ENCODE measurements around the gene TMEM185B. TPM values are rescaled to one million over a fixed set of nuclear protein-coding genes. Genes with fewer than 3 reads are reported as not detected.
"Not testable (repeated sequence)": the region's sequence is repeated elsewhere in the genome, so short reads cannot be mapped to it uniquely, and the experiment has no call there.

The TMEM185B gene
- total and polyA plus RNA-seq, 5 experiments from 2014 or later, result 12.7 to 20.5 (median 16.7) TPM

DNA sequence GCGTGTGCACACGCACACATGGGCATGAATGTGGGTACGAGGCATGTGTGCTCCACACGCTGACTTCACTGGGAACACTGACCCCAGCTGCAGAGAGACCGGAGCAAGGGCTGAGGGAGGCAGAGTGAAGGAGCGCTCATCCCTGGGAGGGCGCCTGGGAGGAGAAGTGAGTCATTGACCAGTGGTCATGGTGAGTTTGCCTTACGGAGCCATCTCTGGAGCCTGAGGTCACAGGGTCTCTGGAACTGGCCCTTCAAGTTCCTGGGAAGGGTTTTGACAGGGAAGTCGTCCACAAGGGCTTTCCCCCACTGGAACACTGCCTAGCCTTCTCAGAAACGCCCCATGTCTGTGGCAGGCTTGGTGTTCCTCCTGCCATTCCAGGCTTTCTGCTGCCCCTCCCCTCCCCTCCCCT lies 14.3 kb upstream of the TMEM185B start:
- H3K27me3 Mint-ChIP-seq, result no peaks in the 10 kb centered on the region
- DNase-seq, result peak in 1 of 10 donors; percentile 44
- H3K36me3 Mint-ChIP-seq, result no peaks in the 10 kb centered on the region
- no peaks in the 10 kb centered on the region for H3K9me3 Mint-ChIP-seq
- H3K4me3 Mint-ChIP-seq, result no peak overlapping the region
- peaks cover 4 to 15% (median 12%) of the 10 kb centered on the region in 4 donors for H3K4me1 Mint-ChIP-seq
- no peak for ATAC-seq
- POLR2A ChIA-PET, result no interaction called here
- peak overlapping the region in 1 of 10 donors; percentile 65 for H3K27ac Mint-ChIP-seq

GRCh38 chr2:120236791-120237190 lies 13.6 kb upstream of the TMEM185B start:
- Mint-ChIP-seq H3K4me3 (no peak overlapping the region), H3K4me1 (peaks cover 4 to 22% (median 18%) of the 10 kb centered on the region in 4 donors), H3K27ac (peak overlapping the region in 1 of 10 donors; percentile 24), H3K27me3 (no peaks in the 10 kb centered on the region), H3K36me3 (no peaks in the 10 kb centered on the region), H3K9me3 (no peaks in the 10 kb centered on the region)
- peak in 1 of 10 donors; percentile 52 for DNase-seq
- ATAC-seq, result no peak
- POLR2A ChIA-PET, result no interaction called here

- no peak overlapping the region for H3K27ac Mint-ChIP-seq
- no peaks in the 10 kb centered on the region for H3K36me3 Mint-ChIP-seq
- no peaks in the 10 kb centered on the region for H3K9me3 Mint-ChIP-seq
- no peaks in the 10 kb centered on the region for H3K27me3 Mint-ChIP-seq
- peak overlapping the region in 1 of 10 donors; percentile 14 for H3K4me3 Mint-ChIP-seq
- POLR2A ChIA-PET, result no interaction called here
- ATAC-seq (no peak), DNase-seq (peak in 1 of 10 donors; percentile 59)
- H3K4me1 Mint-ChIP-seq, result peaks cover 4 to 27% (median 20%) of the 10 kb centered on the region in 4 donors
Measured at GRCh38 chr2:120236316-120236715, 13.1 kb upstream of the TMEM185B start.

GRCh38 chr2:120235681-120236080 lies 12.5 kb upstream of the TMEM185B start:
- ATAC-seq, result no peak
- peak overlapping the region in 2 of 10 donors; percentile 20 to 41 for H3K27ac Mint-ChIP-seq
- H3K4me3 Mint-ChIP-seq, result no peak overlapping the region

DNA sequence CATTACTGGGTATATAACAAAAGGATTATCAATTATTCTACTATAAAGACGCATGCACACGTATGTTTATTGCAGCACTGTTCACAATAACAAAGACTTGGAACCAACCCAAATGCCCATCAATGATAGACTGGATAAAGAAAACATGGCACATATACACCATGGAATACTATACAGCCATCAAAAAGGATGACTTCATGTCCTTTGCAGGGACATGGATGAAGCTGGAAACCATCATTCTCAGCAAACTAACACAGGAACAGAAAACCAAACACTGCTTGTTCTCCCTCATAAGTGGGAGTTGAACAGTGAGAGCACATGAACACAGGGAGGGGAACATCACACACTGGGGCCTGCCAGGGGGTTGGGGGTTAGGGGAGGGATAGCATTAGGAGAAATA lies 12.0 kb upstream of the TMEM185B start:
- ATAC-seq, H3K27me3 Mint-ChIP-seq, H3K4me3 Mint-ChIP-seq, H3K9me3 Mint-ChIP-seq, H3K36me3 Mint-ChIP-seq, POLR2A ChIA-PET, DNase-seq: not testable (repeated sequence)
- Mint-ChIP-seq H3K27ac (peak overlapping the region in 2 of 10 donors; percentile 48 to 74), H3K4me1 (peaks cover 8 to 37% (median 31%) of the 10 kb centered on the region in 4 donors)

More at GRCh38 chr2:120235681-120236080, 12.5 kb upstream of the TMEM185B start:
- Mint-ChIP-seq H3K27me3 (no peaks in the 10 kb centered on the region), H3K4me1 (peaks cover 8 to 33% (median 26%) of the 10 kb centered on the region in 4 donors), H3K9me3 (no peaks in the 10 kb centered on the region), H3K36me3 (no peaks in the 10 kb centered on the region)
- POLR2A ChIA-PET, result no interaction called here
- peak in 1 of 10 donors; percentile 40 for DNase-seq

- Mint-ChIP-seq H3K4me3 (peak overlapping the region; percentile 89 to 97 (median 94)), H3K4me1 (peaks cover 13 to 55% (median 49%) of the 10 kb centered on the region in 4 donors), H3K27me3 (no peaks in the 10 kb centered on the region), H3K36me3 (no peaks in the 10 kb centered on the region), H3K27ac (peak overlapping the region; percentile 94 to 98 (median 97)), H3K9me3 (no peaks in the 10 kb centered on the region)
- DNase-seq (no peak), ATAC-seq (no peak)
- POLR2A ChIA-PET, result interaction anchor here (1.4 to 2.8 kb wide), 4 partner anchors 11 to 555 kb away, joined by 5 to 24 read pairs (median 21); partner anchors contain the start of genes RALB, TMEM177 and TMEM185B
Measured at GRCh38 chr2:120233292-120233691, 10.1 kb upstream of the TMEM185B start.

DNA sequence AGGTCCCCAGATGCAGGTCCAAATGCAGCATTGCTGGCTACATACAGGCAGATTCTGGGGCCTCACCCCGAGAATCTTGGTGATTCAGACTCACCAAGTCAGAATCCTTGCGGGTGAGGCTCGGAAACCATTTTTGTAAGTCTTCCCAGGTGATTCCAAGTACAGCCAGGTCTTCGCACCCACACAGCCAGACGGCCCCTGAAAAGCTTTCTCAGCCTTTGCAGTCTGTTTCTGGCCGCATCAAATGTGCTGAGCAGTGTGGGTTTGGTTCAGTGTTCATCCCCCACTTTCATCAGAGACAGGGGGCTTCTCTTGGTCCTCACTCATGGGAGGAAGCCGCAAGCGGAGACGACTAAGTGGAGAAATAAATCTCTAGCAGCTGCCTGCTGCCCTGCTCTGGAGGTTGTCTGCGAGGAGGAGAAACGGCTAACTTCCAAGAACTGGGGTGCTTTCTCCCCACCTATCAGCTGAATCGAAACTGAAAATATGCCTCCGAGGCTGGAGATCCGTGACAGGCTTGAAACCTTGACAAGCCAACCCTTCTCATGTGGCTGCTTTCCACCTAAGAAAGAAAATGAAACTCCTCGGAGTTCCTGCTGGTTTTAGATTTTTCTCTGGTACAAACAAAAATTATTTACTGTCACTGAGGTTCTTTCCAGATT lies 8.9 kb upstream of the TMEM185B start:
- H3K4me3 Mint-ChIP-seq, result peak overlapping the region; percentile 89 to 97 (median 94)
- ATAC-seq (peak; percentile 90 to 91), DNase-seq (peak in 9 of 10 donors; percentile 51 to 81 (median 65))
- no peaks in the 10 kb centered on the region for H3K27me3 Mint-ChIP-seq
- H3K9me3 Mint-ChIP-seq, result no peaks in the 10 kb centered on the region
- peak overlapping the region; percentile 94 to 98 (median 97) for H3K27ac Mint-ChIP-seq
- POLR2A ChIA-PET, result interaction anchor here (0.6 to 2.8 kb wide), 12 partner anchors 9 to 553 kb away, joined by 3 to 24 read pairs (median 4); partner anchors contain the start of genes RALB, TMEM177 and TMEM185B
- peaks cover 13 to 67% (median 60%) of the 10 kb centered on the region in 4 donors for H3K4me1 Mint-ChIP-seq
- no peaks in the 10 kb centered on the region for H3K36me3 Mint-ChIP-seq

GRCh38 chr2:120231564-120231973 lies 8.4 kb upstream of the TMEM185B start:
- Mint-ChIP-seq H3K27ac (peak overlapping the region; percentile 94 to 98 (median 97)), H3K36me3 (no peaks in the 10 kb centered on the region), H3K4me1 (peaks cover 13 to 72% (median 66%) of the 10 kb centered on the region in 4 donors), H3K27me3 (no peaks in the 10 kb centered on the region), H3K4me3 (peak overlapping the region; percentile 89 to 97 (median 94)), H3K9me3 (no peaks in the 10 kb centered on the region)
- peak; percentile 7 to 25 for ATAC-seq
- DNase-seq, result peak in 1 of 10 donors; percentile 7
- POLR2A ChIA-PET, result interaction anchor here (0.6 to 2.8 kb wide), 12 partner anchors 9 to 553 kb away, joined by 3 to 24 read pairs (median 4); partner anchors contain the start of genes RALB, TMEM177 and TMEM185B

DNA sequence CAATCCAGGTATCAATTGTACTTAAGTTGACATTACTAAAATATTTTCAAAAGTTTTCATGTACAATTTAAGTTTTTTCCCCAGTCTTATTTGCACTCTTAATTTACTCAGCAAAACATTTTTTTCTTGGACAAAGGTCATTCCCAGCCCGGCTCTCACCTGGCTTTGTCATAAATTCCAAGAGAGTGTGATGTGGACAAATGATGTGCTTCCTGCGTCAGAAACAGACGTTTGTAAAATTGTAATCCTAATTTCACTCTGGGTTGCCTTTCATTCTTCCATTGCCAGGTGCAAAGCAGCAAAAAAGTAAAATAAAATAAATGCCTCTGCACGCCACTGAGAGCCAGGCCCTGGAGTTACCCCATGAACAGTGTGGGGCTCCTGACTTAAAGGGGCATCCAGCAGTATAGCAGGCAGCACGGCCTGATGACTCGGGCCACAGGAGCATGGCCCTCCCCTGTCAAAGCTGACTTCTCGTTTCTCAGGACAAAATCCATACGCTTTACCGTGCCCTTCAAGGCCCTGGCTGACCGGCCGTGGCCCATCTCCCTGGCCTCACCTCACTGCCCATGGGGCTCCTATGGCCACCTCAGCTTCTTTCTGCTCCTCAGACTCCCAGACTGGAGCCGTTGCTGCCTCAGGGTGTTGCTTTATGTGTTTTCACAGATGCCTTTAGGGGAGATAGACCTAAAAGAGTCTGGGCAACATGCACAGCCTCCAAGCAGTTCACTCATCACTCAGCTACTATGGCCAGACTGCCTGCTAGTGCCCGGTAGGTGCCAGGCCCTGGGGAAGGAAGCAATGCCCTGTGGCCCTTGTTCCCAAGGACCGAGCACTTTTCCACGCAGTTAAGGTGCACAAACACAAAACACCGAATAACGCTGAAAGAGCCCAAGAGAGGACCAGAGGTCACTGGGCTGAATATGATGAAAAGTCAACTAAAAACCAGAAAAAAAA lies 7.6 kb upstream of the TMEM185B start:
- Mint-ChIP-seq H3K27me3 (no peaks in the 10 kb centered on the region), H3K4me1 (peaks cover 15 to 79% (median 73%) of the 10 kb centered on the region in 4 donors), H3K27ac (peak overlapping the region; percentile 51 to 98 (median 96)), H3K36me3 (no peaks in the 10 kb centered on the region), H3K9me3 (no peaks in the 10 kb centered on the region), H3K4me3 (peak overlapping the region; percentile 89 to 97 (median 94))
- POLR2A ChIA-PET, result interaction anchor here (0.6 to 2.8 kb wide), 10 partner anchors 8 to 542 kb away, joined by 3 to 22 read pairs (median 3); partner anchors contain the start of genes RALB and TMEM185B
- ATAC-seq (no peak), DNase-seq (no peak)

- Mint-ChIP-seq H3K27ac (peak overlapping the region in 4 of 10 donors; percentile 9 to 67 (median 36)), H3K36me3 (no peaks in the 10 kb centered on the region), H3K27me3 (no peaks in the 10 kb centered on the region), H3K4me3 (peak overlapping the region in 2 of 10 donors; percentile 4 to 35), H3K4me1 (peaks cover 15 to 85% (median 79%) of the 10 kb centered on the region in 4 donors), H3K9me3 (no peaks in the 10 kb centered on the region)
- ATAC-seq, result no peak
- POLR2A ChIA-PET, result interaction anchor here (0.7 to 1.2 kb wide), 3 partner anchors 10 to 470 kb away, joined by 3 to 6 read pairs (median 3); partner anchors contain the start of gene PTPN4
- peak in 1 of 10 donors; percentile 14 for DNase-seq
Measured at GRCh38 chr2:120229341-120229740, 6.1 kb upstream of the TMEM185B start.

DNA sequence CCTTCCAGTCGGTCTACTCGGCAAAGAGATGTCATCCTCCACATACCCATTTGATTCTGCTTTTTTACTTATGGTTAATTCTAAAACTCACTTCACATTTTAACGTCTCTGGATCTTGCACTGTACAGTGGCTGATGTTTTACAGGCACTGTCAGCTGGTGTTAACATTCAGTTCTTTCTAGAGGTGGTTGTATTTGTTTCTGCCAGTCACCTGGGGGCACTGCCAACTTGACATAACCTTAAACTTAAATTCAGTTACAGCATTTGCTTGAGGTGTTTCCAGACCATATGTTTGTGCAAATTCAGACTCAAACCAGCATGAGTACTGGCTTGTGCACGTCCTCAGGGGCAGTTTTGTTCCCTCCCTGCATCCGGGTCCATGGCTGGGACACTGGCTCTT lies 5.3 kb upstream of the TMEM185B start:
- no peak for ATAC-seq
- Mint-ChIP-seq H3K27me3 (no peaks in the 10 kb centered on the region), H3K36me3 (no peaks in the 10 kb centered on the region), H3K4me3 (peak overlapping the region in 1 of 10 donors; percentile 12), H3K4me1 (peaks cover 15 to 89% (median 86%) of the 10 kb centered on the region in 4 donors), H3K27ac (peak overlapping the region in 7 of 10 donors; percentile 23 to 67 (median 27)), H3K9me3 (no peaks in the 10 kb centered on the region)
- peak in 1 of 10 donors; percentile 35 for DNase-seq
- POLR2A ChIA-PET, result no interaction called here
